ENCODE data around the gene KCTD16.

KCTD16 gene

GRCh38 chr5:144289277-144289676, 118.6 kb downstream of the KCTD16 start:
- no peak for DNase-seq (ENCODE audit: low spot score)

GRCh38 chr5:144292029-144292428, 121.4 kb downstream of the KCTD16 start:
- DNase-seq (ENCODE audit: low spot score), result no peak

GRCh38 chr5:144295284-144295683, 124.6 kb downstream of the KCTD16 start:
- DNase-seq (ENCODE audit: low spot score), result no peak

GRCh38 chr5:144297081-144297480, 126.4 kb downstream of the KCTD16 start:
- DNase-seq (ENCODE audit: low spot score), result no peak

GRCh38 chr5:144298658-144299057, 128.0 kb downstream of the KCTD16 start:
- no peak for DNase-seq (ENCODE audit: low spot score)

- DNase-seq (ENCODE audit: low spot score), result no peak
Measured at GRCh38 chr5:144304688-144305087, 134.0 kb downstream of the KCTD16 start.

- no peak for DNase-seq (ENCODE audit: low spot score)
Measured at GRCh38 chr5:144307736-144308135, 137.1 kb downstream of the KCTD16 start.

- DNase-seq (ENCODE audit: low spot score), result no peak
Measured at GRCh38 chr5:144308174-144308573, 137.5 kb downstream of the KCTD16 start.

GRCh38 chr5:144308906-144309670, 138.4 kb downstream of the KCTD16 start:
- no peak for DNase-seq (ENCODE audit: low spot score)

- DNase-seq (ENCODE audit: low spot score), result no peak
Measured at GRCh38 chr5:144310621-144311020, 139.9 kb downstream of the KCTD16 start.

GRCh38 chr5:144313147-144313726, 142.6 kb downstream of the KCTD16 start:
- DNase-seq (ENCODE audit: low spot score), result no peak

GRCh38 chr5:144315026-144315425, 144.4 kb downstream of the KCTD16 start:
- DNase-seq (ENCODE audit: low spot score), result no peak

GRCh38 chr5:144315994-144316634, 145.4 kb downstream of the KCTD16 start:
- no peak for DNase-seq (ENCODE audit: low spot score)

- no peak for DNase-seq (ENCODE audit: low spot score)
Measured at GRCh38 chr5:144318011-144318410, 147.3 kb downstream of the KCTD16 start.

- no peak for DNase-seq (ENCODE audit: low spot score)
Measured at GRCh38 chr5:144318460-144318859, 147.8 kb downstream of the KCTD16 start.

- no peak for DNase-seq (ENCODE audit: low spot score)
Measured at GRCh38 chr5:144323181-144323580, 152.5 kb downstream of the KCTD16 start.

- DNase-seq (ENCODE audit: low spot score), result no peak
Measured at GRCh38 chr5:144325532-144325931, 154.9 kb downstream of the KCTD16 start.

- DNase-seq (ENCODE audit: low spot score), result no peak
Measured at GRCh38 chr5:144328494-144328893, 157.8 kb downstream of the KCTD16 start.

- DNase-seq (ENCODE audit: low spot score), result no peak
Measured at GRCh38 chr5:144328980-144329379, 158.3 kb downstream of the KCTD16 start.

GRCh38 chr5:144329681-144330080, 159.0 kb downstream of the KCTD16 start:
- no peak for DNase-seq (ENCODE audit: low spot score)

- DNase-seq (ENCODE audit: low spot score), result no peak
Measured at GRCh38 chr5:144331361-144331760, 160.7 kb downstream of the KCTD16 start.

- DNase-seq (ENCODE audit: low spot score), result no peak
Measured at GRCh38 chr5:144332265-144332664, 161.6 kb downstream of the KCTD16 start.

- DNase-seq (ENCODE audit: low spot score), result no peak
Measured at GRCh38 chr5:144333336-144333920, 162.8 kb downstream of the KCTD16 start.

Measured in LoVo (cell line).